ENCODE measurements around the gene LRIG1.

Gene LRIG1

DNA sequence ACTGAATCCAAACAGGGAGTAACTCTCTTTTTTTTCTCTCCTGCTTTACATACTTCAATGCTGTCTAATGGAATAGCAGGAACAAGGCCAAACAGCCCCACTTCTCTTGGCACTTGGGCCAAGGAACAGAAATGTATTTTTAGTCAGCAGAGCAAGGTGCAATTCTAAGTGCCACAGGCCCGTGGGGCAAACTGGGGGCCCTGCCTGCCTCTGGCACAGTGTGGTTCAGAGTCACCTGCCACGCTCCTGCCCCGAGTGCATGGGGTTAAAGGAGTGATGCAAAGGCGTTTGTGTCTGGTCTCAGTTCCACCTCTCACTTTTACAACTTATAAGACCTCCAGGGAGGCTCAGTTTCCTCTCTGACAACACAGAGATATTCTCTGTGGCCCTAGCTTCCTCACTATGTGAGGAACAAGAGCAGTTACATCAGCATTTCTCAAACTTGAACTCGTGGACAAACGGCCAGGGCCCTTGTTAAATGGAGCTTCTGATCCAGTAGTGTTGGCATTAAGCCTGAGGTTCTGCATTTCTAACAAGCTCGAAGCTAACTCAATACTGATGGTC is 51.3 kb downstream of the LRIG1 start:
- DNase-seq (ENCODE audit: low spot score) (no peak), FAIRE-seq (no peak)

GRCh38 chr3:66444146-66444644 is 56.6 kb downstream of the LRIG1 start:
- no peak for DNase-seq (ENCODE audit: low spot score)
- no peak for FAIRE-seq

- no peak for FAIRE-seq
- DNase-seq (ENCODE audit: low spot score) = no peak
Observed at GRCh38 chr3:66443118-66443803, 57.6 kb downstream of the LRIG1 start.

- DNase-seq (ENCODE audit: low spot score) (peak; percentile 73), FAIRE-seq (peak; percentile 40)
Observed at GRCh38 chr3:66442254-66443117, 58.3 kb downstream of the LRIG1 start.

GRCh38 chr3:66441692-66442091 is 59.1 kb downstream of the LRIG1 start:
- DNase-seq (ENCODE audit: low spot score) (no peak), FAIRE-seq (no peak)

DNA sequence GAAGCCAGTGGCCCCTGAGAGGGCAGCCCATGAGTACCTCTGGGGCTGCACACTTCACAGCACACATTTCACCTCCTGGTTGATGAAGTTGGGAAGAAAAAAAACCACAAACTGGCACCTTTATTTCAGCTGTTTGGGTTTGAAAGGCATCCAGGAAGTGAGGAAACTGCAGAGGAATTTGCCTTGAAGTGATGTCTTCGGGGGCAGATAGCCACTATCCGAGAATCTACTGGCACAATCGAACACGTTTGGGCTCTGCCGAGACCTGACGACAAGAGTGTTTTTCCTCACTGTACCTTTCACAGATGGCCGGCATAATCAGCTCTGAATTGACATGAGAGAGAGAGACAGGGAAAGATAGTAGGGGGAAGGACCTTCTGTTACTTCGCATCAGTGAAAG is 59.7 kb downstream of the LRIG1 start:
- FAIRE-seq (no peak), DNase-seq (ENCODE audit: low spot score) (peak; percentile 69)

DNA sequence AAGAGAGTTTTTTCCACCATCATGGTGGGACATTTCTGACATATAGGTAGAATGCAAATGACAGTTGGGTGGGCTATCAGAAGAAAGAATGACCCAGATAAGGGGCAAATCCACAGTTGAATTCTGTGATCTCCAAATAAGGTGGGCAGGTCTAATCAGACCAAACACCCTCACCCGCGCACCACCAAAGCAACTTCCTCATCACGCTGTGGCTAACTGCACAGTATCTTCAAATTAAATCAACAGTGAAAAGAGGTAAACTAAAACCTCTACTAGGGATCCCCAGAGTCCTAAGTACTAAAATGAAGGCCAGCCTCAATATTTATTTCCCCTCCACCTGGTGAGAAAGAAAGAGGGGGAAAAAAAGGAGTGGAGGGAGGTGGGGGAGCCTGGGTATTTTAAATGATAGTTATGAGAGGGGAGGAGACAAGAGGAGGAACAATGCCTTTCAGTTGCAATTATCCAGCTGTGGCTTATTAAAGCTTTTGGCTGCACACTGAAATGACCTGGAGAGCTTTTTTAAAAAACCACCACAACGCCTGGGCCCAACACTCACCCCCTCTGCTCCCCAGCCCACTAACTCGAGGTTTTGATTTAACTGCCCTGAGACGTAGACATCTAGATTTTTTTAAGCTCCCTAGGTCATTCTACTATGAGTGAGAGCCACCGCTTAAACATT is 61.0 kb downstream of the LRIG1 start:
- no peak for FAIRE-seq
- no peak for DNase-seq (ENCODE audit: low spot score)

DNA sequence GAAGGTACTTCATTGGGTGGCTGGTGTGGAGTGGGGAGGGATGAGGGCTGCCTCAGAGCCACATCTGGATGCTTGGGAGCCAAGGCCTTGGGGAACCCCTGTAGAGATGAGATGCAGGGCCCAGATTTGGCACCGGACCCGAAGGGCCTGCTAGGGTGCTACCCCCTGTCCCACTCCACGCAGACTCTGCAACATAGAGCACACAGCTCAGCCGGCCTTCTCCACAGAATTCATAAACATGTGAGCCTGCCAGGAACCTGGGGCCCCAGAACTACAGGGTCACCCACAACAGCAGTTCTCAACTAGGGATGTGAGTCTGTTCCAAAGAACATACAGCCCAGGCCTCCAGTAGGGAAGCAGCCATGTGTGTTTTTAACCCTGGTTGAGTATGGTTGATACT is 62.8 kb downstream of the LRIG1 start:
- no peak for DNase-seq (ENCODE audit: low spot score)
- FAIRE-seq = no peak

DNA sequence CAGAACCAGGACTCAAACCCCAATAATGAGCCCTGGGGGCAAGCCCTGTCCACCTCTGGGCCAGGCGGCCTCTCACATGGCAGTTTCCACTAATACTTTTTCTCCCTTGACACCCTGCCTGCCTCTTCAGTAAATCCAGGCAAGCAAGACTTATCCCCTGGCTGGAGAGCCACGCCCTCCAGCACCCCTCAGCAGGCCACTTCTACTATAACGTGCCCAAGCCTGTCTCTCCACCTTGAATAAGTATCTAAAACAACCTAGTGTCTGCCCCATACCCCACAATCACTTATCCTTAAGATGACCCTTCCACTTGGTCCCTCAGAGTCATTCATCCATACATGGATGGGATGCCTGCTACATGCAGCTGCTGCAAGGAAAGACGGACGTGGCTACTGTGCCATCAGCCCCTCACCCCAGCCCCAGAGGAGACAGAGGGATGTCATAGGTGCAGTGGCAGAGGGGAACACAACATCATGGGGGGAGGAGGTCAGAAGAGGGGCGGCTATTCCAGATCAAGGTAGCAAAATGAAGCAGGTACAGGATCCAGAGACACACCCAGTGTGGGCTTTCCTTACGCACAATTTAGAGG is 63.4 kb downstream of the LRIG1 start:
- FAIRE-seq = no peak
- no peak for DNase-seq (ENCODE audit: low spot score)

DNA sequence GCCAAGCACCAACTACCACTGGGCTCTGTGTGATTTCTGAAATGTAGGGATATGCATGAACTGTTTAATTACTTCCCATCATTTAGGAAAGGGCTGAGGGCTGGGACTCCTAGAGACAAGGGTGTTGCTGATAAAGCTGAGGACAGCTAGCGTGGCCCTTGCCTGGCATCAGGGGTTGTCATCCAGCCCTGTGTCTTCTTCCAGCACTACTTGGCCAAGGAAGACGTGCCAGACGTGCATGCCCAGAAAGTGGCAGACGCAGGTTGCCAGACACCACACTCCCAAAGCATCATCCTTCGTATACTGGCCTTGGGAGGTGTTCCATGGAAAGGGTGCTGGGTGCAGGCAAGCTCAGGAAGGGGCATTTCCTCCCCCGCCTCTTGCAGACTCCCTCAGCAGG is 64.8 kb downstream of the LRIG1 start:
- DNase-seq (ENCODE audit: low spot score) (no peak), FAIRE-seq (no peak)

DNA sequence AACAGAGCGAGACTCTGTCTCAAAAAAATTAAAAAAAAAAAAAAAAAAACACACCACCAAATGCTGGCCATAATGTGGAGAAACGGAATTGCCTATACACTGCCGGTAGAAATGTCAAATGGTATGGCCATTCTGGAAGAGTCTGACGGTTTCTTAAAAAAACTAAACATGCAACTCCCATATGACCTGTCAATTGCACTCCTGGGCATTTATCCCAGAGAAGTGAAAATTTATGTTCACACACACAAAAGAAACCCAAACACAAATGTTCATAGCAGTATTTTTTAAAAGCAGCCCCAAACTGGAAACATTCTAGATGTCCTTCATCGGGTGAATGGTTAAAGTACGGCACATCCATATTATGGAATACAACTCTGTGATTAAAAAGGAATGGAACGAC is 66.1 kb downstream of the LRIG1 start:
- no peak for DNase-seq (ENCODE audit: low spot score)
- no peak for FAIRE-seq

GRCh38 chr3:66433522-66433782 is 67.4 kb downstream of the LRIG1 start:
- FAIRE-seq (no peak), DNase-seq (ENCODE audit: low spot score) (no peak)

DNA sequence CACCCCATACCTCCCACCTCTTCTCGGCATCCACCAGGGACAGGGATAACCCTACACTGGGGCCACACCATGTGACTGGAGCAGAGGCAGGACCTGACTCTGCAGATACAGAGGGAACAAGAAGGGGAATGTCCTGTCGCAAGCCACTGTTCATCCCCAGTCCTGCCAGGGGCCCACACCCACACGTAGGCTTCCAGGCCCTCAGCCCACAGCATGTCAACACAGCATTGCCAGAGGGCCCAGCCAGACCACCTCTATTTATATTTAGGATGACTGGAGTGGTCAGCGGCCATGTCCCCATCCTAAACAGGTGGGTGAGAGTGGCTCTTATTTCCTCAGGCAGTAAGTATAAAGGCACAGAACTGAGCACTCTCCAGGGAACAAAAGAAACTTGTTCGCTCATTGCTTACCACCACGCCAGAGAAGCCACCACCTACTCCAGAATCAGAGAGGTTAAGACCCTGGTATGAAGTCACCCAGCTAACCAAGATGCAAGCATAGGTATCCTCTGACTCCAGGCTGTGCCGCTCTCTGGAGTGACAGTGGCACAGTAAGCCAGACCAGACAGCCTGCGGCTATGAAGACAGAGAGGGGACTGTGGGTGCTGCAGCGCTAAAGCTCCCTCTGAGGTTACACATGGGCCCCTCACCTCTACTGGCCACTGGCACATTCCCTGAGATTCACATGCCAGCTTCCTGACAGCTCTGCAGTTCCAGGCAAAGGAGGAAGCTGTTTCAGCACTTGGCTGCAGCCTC is 67.9 kb downstream of the LRIG1 start:
- DNase-seq (ENCODE audit: low spot score) = no peak
- FAIRE-seq = no peak

DNA sequence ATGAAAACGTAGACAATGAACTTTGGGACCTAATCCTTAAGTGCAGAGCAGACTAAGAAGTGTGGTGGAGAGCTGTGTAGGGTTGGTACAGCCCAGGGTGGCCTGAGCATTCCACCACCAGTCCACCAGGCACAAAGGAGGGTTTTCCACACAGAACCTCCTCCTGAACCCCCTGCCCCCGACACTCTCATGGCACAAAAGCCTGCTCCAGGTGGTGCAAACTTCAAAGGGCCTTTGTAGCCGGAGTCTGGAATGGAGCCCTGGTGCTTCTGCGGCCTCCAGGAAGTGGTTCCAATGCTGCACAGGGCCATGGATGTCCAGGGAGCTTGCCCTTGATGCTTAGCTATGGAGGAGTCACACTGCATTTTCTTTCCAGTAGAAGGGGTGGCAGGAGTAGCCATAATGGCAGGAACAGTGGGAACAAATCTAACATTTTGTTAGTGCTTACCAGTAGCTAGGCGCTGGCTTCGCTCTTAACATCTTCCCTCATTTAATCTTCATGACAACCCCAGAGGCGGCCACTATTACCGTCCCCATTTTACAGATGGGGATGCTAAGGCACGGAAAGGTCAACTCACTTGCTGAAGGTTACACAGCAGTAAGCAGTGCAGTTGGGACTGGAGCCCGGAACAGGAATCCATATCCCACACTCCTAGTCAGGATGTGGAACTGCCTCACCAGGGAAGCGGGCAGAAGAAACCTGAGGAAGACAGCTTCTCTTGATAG is 68.6 kb downstream of the LRIG1 start:
- DNase-seq (ENCODE audit: low spot score) = no peak
- FAIRE-seq = no peak

GRCh38 chr3:66431494-66431893 is 69.3 kb downstream of the LRIG1 start:
- no peak for FAIRE-seq
- no peak for DNase-seq (ENCODE audit: low spot score)

DNA sequence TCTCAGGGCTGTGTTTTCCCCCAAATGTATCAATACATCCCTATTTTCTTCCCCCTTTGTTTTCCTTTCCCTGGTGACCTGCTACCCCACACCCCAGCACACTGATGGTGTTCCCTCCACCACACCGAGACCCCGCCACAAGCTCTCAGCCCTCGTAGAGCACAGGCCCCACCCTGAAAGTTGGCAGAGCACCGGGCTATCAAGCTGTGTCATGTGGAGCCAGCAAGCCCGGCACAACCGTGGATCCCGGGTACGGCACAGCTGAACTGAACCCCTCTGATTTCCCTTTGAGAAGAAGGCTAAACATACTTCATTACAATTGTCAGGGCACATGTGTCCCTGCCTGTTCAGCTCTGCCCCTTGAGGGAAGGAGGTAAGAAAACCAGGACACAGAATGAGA is 69.9 kb downstream of the LRIG1 start:
- DNase-seq (ENCODE audit: low spot score) = no peak
- FAIRE-seq = no peak

GRCh38 chr3:66428733-66429132 is 72.1 kb downstream of the LRIG1 start:
- no peak for FAIRE-seq
- DNase-seq (ENCODE audit: low spot score) = peak; percentile 90

GRCh38 chr3:66427951-66428474 is 72.8 kb downstream of the LRIG1 start:
- FAIRE-seq = no peak

GRCh38 chr3:66427352-66427751 is 73.5 kb downstream of the LRIG1 start:
- FAIRE-seq = no peak
- no peak for DNase-seq (ENCODE audit: low spot score)

More at GRCh38 chr3:66427951-66428474, 72.8 kb downstream of the LRIG1 start:
- DNase-seq (ENCODE audit: low spot score) = no peak

DNA sequence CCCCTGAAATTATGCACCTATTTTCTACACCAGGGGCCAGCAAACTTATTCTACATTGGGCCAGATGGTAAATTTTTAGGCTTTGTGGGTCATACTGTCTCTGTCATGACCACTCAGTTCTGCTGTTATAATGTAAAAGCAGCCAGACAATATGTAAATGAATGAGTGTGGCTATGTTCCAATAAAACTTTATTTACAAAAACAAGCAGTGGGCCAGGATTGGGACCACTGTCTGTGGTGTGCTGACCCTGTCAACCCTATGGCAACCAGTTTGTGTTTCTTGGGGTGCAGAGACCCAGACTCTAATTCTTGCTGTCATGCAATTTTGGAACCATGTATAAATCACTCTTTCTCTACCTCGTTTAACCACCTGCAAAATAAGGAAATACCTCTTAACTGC is 74.7 kb downstream of the LRIG1 start:
- no peak for DNase-seq (ENCODE audit: low spot score)
- FAIRE-seq = no peak
